ENCODE data around the gene C8A. TPM values are rescaled to one million over a fixed set of nuclear protein-coding genes. Genes with fewer than 3 reads are reported as not detected.

Gene C8A
- total and polyA plus RNA-seq, 2 donors, result 0.16 TPM; not detected in 1

DNA sequence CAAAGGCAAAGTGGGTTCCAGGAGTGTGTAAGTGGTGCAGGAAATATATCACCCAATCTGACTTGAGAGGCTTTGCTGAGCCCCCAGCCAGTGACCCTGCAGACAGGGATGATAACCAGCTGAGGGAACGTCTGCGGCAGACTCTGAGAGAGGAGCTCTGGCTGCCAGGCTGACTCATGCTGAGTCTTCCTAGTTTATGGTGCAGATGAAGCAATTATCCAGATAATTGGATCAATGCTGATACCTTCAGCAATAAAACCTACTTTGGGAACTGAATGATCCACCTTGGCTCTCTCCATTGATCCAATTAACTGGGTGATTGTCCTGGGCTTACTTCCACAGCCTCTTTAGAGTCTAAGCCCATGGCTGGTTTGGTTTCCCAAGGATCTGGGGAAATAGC, 103.9 kb downstream of the C8A start:
- Histone ChIP-seq H3K27ac (ENCODE audit: low read depth) (no peak overlapping the region), H3K4me3 (ENCODE audit: low read depth, low read length) (no peak overlapping the region), H3K36me3 (ENCODE audit: insufficient read depth) (no peaks in the 10 kb centered on the region), H3K4me1 (ENCODE audit: insufficient read depth) (peaks cover 2% of the 10 kb centered on the region)
- DNase-seq (ENCODE audit: extremely low spot score), result peak; percentile 7
- 37% methylated on average over 2 of the region's 2 CpGs for WGBS

DNA sequence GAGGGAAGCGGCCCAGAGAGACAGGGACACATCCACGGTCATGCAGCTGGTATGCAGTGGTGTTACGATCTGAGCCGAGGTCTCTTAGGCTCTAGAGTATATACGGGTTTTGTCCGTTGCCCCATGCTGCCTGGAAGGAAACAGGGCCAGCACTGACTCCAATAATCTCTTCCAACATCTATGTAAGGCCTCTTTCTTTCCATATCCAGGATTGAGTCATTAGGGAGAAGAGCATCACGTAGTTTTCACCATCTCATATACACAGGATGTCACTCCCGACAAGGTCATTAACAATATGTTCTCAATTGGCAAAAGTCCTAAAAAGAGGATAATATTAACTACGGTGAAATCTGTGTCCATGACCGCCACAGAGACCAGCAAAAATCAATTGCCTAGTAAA, 106.8 kb downstream of the C8A start:
- no peak for DNase-seq (ENCODE audit: extremely low spot score)
- Histone ChIP-seq H3K4me3 (ENCODE audit: low read depth, low read length) (no peak overlapping the region), H3K27ac (ENCODE audit: low read depth) (no peak overlapping the region), H3K36me3 (ENCODE audit: insufficient read depth) (no peaks in the 10 kb centered on the region), H3K4me1 (ENCODE audit: insufficient read depth) (peaks cover 2% of the 10 kb centered on the region)
- 86% methylated on average over 10 of the region's 10 CpGs for WGBS

DNA sequence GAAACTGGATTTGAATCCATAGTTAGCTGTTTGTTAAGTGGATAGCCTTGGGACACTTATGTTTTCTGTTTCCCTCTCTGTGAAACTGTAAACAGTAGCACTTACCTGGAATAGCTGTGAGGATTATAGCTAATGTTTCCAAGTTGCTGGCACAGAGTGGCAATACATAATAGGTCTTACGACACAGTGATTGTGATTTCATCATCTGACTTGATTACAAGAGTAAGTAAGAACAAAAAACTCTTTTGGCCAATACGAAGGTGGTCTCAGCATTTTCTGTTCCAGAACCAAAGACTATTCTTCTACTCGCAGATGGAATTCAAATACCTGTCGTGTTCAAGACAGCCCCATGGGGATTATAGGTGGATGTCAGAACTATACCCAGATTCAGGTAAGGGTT, 109.1 kb downstream of the C8A start:
- 92% methylated on average over 4 of the region's 4 CpGs for WGBS
- no peak for DNase-seq (ENCODE audit: extremely low spot score)
- H3K4me3 ChIP-seq (ENCODE audit: low read depth, low read length), result no peak overlapping the region
- no peaks in the 10 kb centered on the region for H3K4me1 ChIP-seq (ENCODE audit: insufficient read depth)
- H3K27ac ChIP-seq (ENCODE audit: low read depth), result no peak overlapping the region
- H3K36me3 ChIP-seq (ENCODE audit: insufficient read depth), result no peaks in the 10 kb centered on the region

DNA sequence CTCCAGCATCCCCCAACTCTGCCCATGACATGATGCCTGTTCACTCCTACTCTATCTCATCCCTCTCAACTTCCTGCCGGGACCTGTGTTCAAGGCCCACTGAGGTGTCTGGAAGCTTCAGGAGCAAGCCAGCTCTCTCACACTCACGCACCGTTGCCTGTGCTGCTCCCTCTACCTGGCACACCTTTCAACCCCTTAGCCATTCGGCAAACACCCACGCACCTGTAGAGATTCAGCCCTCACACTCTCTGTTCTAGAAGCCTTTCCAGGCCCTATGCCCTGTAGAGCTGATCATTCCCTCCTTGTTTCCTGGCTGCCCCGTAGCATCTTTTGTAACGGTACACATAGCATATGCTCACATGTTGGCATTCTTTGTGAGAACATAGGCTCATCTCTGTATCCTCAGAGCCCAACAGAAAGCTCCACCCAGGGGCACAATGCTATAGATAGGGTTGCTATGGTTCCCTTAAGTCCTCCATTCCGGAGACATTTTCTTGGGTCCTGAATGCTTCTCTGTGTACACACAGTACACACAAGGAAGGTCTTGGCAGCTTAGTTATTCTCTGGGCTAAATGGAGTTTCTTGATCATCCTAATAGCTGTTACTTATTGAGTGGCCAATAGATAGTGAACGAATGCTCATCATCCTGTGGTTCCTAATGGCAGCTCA, 109.9 kb downstream of the C8A start:
- Histone ChIP-seq H3K4me3 (ENCODE audit: low read depth, low read length) (no peak overlapping the region), H3K4me1 (ENCODE audit: insufficient read depth) (no peaks in the 10 kb centered on the region), H3K27ac (ENCODE audit: low read depth) (no peak overlapping the region), H3K36me3 (ENCODE audit: insufficient read depth) (no peaks in the 10 kb centered on the region)
- no peak for DNase-seq (ENCODE audit: extremely low spot score)
- WGBS, result 86% methylated on average over 9 of the region's 9 CpGs

DNA sequence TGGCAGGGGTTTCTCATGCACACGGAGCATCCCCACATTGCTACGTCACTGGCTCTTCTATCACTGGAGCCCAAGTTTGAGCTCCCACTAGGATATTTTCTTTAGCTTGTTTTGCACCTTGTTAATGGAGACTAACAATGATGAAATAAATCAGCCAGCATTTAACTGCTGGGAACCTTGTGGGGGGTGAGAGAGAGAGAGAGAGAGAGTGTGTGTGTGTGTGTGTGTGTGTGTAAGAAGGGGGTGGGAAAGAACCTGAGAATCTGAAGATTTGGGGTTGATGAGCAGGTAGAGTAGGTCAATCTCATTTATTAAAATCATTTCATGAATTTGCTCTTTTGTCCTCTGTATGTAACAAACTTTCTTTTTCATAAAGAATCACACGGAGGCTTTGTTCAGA, 110.6 kb downstream of the C8A start:
- DNase-seq (ENCODE audit: extremely low spot score), result no peak
- H3K27ac ChIP-seq (ENCODE audit: low read depth), result no peak overlapping the region
- WGBS, result 73% methylated on average over 3 of the region's 3 CpGs
- no peak overlapping the region for H3K4me3 ChIP-seq (ENCODE audit: low read depth, low read length)
- H3K4me1 ChIP-seq (ENCODE audit: insufficient read depth), result no peaks in the 10 kb centered on the region
- no peaks in the 10 kb centered on the region for H3K36me3 ChIP-seq (ENCODE audit: insufficient read depth)

DNA sequence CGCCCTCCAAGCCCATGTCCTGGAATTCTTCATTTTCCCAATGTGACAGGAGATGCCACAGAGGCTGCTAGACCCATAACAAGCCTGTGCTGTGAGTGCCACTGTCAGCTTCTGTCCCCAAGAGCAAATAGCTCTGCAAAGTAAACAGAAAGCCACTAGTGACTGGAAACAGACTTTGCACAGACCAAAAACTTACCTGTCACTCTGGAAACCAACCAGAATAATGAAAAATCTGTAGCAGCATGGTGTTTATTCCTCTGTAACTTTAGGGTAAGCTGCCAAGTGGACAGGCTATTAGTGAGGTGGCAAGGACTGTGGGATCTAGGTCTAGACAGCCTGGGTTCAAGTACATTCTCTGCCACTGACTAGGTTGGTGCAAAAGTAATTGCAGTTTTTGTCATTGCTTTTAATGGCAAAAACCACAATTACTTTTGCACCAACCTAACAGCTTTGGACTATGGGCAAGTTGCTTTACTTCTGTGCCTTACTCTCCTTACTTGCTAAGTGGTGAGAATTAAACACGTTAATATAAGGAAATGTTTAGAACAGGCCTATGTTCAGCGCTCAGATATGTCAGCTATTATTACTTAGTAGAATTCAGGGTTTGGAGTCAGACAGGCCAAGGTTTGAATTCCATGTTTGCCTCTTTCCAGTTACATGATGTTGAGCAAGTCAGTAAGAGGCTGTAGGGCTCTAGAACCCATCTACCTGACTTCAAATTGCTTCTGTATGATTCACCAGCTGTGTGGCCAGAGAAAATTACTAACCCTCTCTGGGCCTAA, 111.5 kb downstream of the C8A start, which contains the start of gene C8B:
Gene C8B (minus strand): TSS at position 100 of the 782 bp plus-strand sequence. CDS start 67 bp downstream, at position 33.
- 91% methylated on average over 3 of the region's 3 CpGs for WGBS
- H3K4me1 ChIP-seq (ENCODE audit: insufficient read depth), result no peaks in the 10 kb centered on the region
- no peak for DNase-seq (ENCODE audit: extremely low spot score)
- H3K36me3 ChIP-seq (ENCODE audit: insufficient read depth), result no peaks in the 10 kb centered on the region
- no peak within 1 kb of the TSS for H3K4me3 ChIP-seq (ENCODE audit: low read depth, low read length)
- H3K27ac ChIP-seq (ENCODE audit: low read depth), result no peak within 1 kb of the TSS

DNA sequence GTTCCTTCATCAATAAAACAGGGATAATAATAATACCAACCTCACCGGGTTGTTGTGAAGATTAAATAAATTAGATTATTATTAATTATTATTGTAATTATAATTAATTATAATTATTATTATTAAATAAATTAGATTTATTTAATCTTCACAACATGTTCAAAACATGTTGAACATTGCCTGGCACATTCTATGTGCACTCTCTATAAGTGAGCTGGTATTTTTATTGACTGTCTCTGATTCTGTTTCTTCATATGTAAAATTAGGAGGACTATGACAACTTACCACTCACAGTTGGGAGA, 112.1 kb downstream of the C8A start:
- H3K36me3 ChIP-seq (ENCODE audit: insufficient read depth), result no peaks in the 10 kb centered on the region
- WGBS, result 96% methylated on average over 1 of the region's 1 CpG
- H3K4me1 ChIP-seq (ENCODE audit: insufficient read depth), result no peaks in the 10 kb centered on the region
- H3K4me3 ChIP-seq (ENCODE audit: low read depth, low read length), result no peak overlapping the region
- no peak overlapping the region for H3K27ac ChIP-seq (ENCODE audit: low read depth)
- no peak for DNase-seq (ENCODE audit: extremely low spot score)

DNA sequence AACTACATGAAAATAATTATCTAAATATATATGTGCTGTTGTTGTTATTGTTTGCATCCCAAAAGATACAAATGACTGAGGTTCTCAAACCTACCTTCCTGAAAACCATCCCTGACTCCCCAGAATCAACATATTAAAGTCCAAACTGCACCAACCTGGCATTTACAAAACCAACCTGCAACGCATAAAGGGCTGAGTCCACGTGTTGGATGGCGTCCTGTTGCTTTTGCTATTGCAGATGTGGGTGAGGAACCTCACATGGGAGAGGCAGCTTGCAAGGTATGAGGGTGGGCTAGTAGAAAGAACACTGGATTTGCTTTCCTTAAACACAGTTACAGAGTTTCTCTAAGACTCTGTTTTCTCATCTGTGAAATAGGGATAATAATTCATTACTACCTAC, 112.8 kb downstream of the C8A start:
- DNase-seq (ENCODE audit: extremely low spot score), result no peak
- Histone ChIP-seq H3K36me3 (ENCODE audit: insufficient read depth) (no peaks in the 10 kb centered on the region), H3K4me3 (ENCODE audit: low read depth, low read length) (no peak overlapping the region), H3K4me1 (ENCODE audit: insufficient read depth) (no peaks in the 10 kb centered on the region), H3K27ac (ENCODE audit: low read depth) (no peak overlapping the region)
- WGBS, result 83% methylated on average over 3 of the region's 3 CpGs

Other genes with a start within 250 kb of the C8A start
- gene PRKAA2, start 209.5 kb upstream of the C8A start, total RNA-seq, result 19.5 TPM
- gene PRKAA2, start 209.5 kb upstream of the C8A start, polyA plus RNA-seq, result 2.7 TPM
- 0.90 TPM for gene FYB2, start 35.4 kb upstream of the C8A start, total RNA-seq
- gene FYB2, start 35.4 kb upstream of the C8A start, polyA plus RNA-seq, result 0.09 TPM
- not detected for gene C8B, start 111.2 kb downstream of the C8A start, total RNA-seq
- gene C8B, start 111.2 kb downstream of the C8A start, polyA plus RNA-seq, result 0.19 TPM

All from urinary bladder (tissue), 4 donors.